Ovary (tissue), 9 donors: ENCODE measurements around the gene POU6F2. TPM values are rescaled to one million over a fixed set of nuclear protein-coding genes. Genes with fewer than 3 reads are reported as not detected.

Source experiments
- DNase-seq, 5 donors: peaks; one replicate each; pipeline ENCODE4 v3.0.0-alpha.2; 2019 to 2020
- H3K27ac ChIP-seq, 2 donors: fragments of 200-600 bp; one replicate each; pipeline versions ENCODE4 v1.5.1 to v1.8.0; 2019 to 2022
- H3K27me3 ChIP-seq: fragments of 200-600 bp; one replicate; pipeline ENCODE4 v1.8.0; 2022
- H3K36me3 ChIP-seq: fragments of 200-600 bp; sonication (generic); one replicate; pipeline ENCODE4 v1.5.1; 2019
- H3K4me1 ChIP-seq: one replicate; pipeline ENCODE4 v1.8.1; 2013; ENCODE audit warnings: mild to moderate bottlenecking, moderate library complexity; ENCODE audit not compliant: insufficient read depth
- H3K4me3 ChIP-seq: fragments of 200-600 bp; sonication (generic); one replicate; pipeline ENCODE4 v1.5.1; 2017
- H3K9me3 ChIP-seq, 2 donors: fragments of 200-600 bp in 1 of 2; sonication (generic) in 1 of 2; one replicate each; pipeline versions ENCODE4 v1.5.1 to v1.8.1; 2013 to 2019; ENCODE audit warnings: mild to moderate bottlenecking in 1 of 2, moderate library complexity in 1 of 2
- EP300 ChIP-seq: sonication (generic); formaldehyde crosslinking; IDR thresholded peaks from one replicate; pipeline ENCODE4 v1.6.1; 2017; ENCODE audit warnings: antibody characterized with exemption
- POLR2A ChIP-seq: fragments of 450-650 bp; IDR thresholded peaks from one replicate; pipeline ENCODE4 v1.6.1; 2017; ENCODE audit warnings: antibody characterized with exemption, mild to moderate bottlenecking, moderate library complexity
- WGBS, 3 donors: extraction: QIAGEN DNeasy Blood & Tissue Kit in 1 of 3; methylation state at CpG; one replicate each; pipeline versions ENCODE4 v1.1.5 to v1.1.7; 2013 to 2017; 5-methylcytosine and 5-hydroxymethylcytosine counted together
- intact Hi-C, 4 donors: fragments of 100-400 bp; cut with DNase I; formaldehyde crosslinking; loops; one replicate each; pipeline versions ENCODE4 v1.11.0 to v1.15.1; 2022 to 2023
- polyA plus RNA-seq, 2 donors: library from polyadenylated mRNA; stranded (reverse); fragments of 200-250 nt in 1 of 2; fragments of 350-450 nt in 1 of 2; fragmentation: Illumina TruSeq in 1 of 2; extraction: RNeasy Lipid Tissue Mini Kit (QIAGEN cat#74804) in 1 of 2; gene quantifications; one replicate each; pipeline ENCODE4 v1.2.3, GENCODE V29; 2013 to 2014
- total RNA-seq, 7 donors: library from RNA; depleted of rRNA in 2 of 7; stranded (reverse); fragments of >200 nt in 2 of 7; fragmentation: NEBNext Ultra II Directional in 3 of 7; extraction: Animal tissue kit (Norgen Biotek cat#: 25700) in 3 of 7; gene quantifications; one replicate each; pipeline versions ENCODE4 v1.1.0 to v1.2.4, GENCODE V29; 2016 to 2023
- TF ChIP-seq, protein P1 (sequence below), 3 donors: fragments of 450-650 bp in 2 of 3; fragments of 200-600 bp in 1 of 3; IDR thresholded peaks; one replicate each; pipeline versions ENCODE4 v1.5.1 to v1.8.0; 2016 to 2022; ENCODE audit warnings: antibody characterized with exemption in 3 of 3, mild to moderate bottlenecking in 1 of 3
- donor health status: DM: no; HTN: no; CAD: no; lungs with moderate emphysema.
- donor health status: DM: no; HTN: no; CAD: no.
- donor health status: Bipolar disorder and iron deficiency.
- donor health status: DM: yes; HTN: yes; CAD: no.
- donor health status: DM: no; HTN: no; CAD: no.
- donor health status: DM: yes; HTN: yes; CAD: no.

POU6F2 gene
- total and polyA plus RNA-seq, 9 donors, result 0.17 to 2.0 (median 0.61) TPM

GRCh38 chr7:39406467-39406866, 428.8 kb downstream of the POU6F2 start:
- H3K4me3 ChIP-seq, result no peak overlapping the region
- H3K4me1 ChIP-seq, result no peaks in the 10 kb centered on the region
- H3K27ac ChIP-seq, result no peak overlapping the region
- no peak for DNase-seq
- TF ChIP-seq, protein P1, sequence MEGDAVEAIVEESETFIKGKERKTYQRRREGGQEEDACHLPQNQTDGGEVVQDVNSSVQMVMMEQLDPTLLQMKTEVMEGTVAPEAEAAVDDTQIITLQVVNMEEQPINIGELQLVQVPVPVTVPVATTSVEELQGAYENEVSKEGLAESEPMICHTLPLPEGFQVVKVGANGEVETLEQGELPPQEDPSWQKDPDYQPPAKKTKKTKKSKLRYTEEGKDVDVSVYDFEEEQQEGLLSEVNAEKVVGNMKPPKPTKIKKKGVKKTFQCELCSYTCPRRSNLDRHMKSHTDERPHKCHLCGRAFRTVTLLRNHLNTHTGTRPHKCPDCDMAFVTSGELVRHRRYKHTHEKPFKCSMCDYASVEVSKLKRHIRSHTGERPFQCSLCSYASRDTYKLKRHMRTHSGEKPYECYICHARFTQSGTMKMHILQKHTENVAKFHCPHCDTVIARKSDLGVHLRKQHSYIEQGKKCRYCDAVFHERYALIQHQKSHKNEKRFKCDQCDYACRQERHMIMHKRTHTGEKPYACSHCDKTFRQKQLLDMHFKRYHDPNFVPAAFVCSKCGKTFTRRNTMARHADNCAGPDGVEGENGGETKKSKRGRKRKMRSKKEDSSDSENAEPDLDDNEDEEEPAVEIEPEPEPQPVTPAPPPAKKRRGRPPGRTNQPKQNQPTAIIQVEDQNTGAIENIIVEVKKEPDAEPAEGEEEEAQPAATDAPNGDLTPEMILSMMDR (IDR thresholded peaks at IDR 0.05), result no peak
- H3K27me3 ChIP-seq, result no peaks in the 10 kb centered on the region
- WGBS, 3 donors, result 76 to 84% (median 77%) methylated on average over 10 of the region's 10 CpGs
- no peaks in the 10 kb centered on the region for H3K9me3 ChIP-seq
- intact Hi-C loops, result no loop called here
- H3K36me3 ChIP-seq, result no peaks in the 10 kb centered on the region

DNA sequence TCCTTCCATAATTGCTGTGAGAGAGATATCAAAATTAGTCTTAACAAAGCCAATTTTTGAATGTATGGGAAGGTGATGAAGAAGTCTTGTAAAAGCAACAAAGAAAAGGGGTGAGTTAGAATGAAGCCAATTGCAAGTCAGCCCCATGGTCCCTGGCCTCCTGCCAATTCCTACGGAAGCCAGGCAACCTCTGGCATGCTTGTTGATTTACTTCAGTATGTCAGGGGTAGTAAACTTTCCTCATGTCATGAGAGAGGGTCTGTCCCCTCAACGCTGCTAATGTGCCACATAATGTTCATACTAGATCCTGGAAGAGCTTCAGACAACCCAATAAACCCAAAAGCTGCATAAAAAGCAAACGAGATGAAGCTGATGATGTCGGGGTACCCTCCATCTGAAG, 429.4 kb downstream of the POU6F2 start:
- Histone ChIP-seq H3K4me3 (no peak overlapping the region), H3K27ac (no peak overlapping the region), H3K36me3 (no peaks in the 10 kb centered on the region), H3K4me1 (no peaks in the 10 kb centered on the region), H3K27me3 (no peaks in the 10 kb centered on the region), H3K9me3 (no peaks in the 10 kb centered on the region)
- DNase-seq, result no peak
- intact Hi-C loops, result no loop called here
- no peak for TF ChIP-seq POLR2A
- TF ChIP-seq, protein P1 (IDR thresholded peaks at IDR 0.05), result no peak
- TF ChIP-seq EP300, result no peak
- 46 to 52% (median 50%) methylated on average over 4 of the region's 4 CpGs for WGBS, 3 donors

GRCh38 chr7:39407723-39408122, 430.0 kb downstream of the POU6F2 start:
- TF ChIP-seq EP300 (no peak), POLR2A (no peak)
- TF ChIP-seq, protein P1 (IDR thresholded peaks at IDR 0.05), result no peak

DNA sequence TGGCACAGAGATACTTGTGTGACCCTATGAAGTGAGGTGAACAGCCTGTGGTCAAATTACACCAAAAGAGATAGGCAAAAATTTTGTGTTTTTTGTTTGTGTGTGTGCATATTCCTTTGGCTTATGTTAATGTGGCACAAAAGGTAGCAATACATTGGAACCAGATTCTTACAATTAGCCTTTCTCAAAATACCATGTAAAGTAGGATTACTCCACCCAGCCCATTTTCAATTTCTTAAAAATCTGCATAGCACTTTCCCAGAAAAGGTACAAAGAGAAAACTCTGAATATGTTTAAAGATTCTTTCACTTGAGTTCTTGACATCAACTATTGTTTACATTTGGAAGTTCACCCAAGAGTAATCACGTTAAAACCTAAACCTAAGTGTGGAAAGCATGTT, 431.2 kb downstream of the POU6F2 start:
- intact Hi-C loops, result no loop called here

More at GRCh38 chr7:39407723-39408122, 430.0 kb downstream of the POU6F2 start:
- DNase-seq, result no peak
- Histone ChIP-seq H3K36me3 (no peaks in the 10 kb centered on the region), H3K9me3 (no peaks in the 10 kb centered on the region), H3K4me3 (no peak overlapping the region), H3K4me1 (no peaks in the 10 kb centered on the region), H3K27me3 (no peaks in the 10 kb centered on the region), H3K27ac (no peak overlapping the region)
- intact Hi-C loops, result no loop called here
- 53 to 72% (median 62%) methylated on average over 8 of the region's 8 CpGs for WGBS, 3 donors

More for the DNA sequence above, 431.2 kb downstream of the POU6F2 start:
- Histone ChIP-seq H3K27ac (no peak overlapping the region), H3K27me3 (no peaks in the 10 kb centered on the region), H3K36me3 (no peaks in the 10 kb centered on the region), H3K9me3 (no peaks in the 10 kb centered on the region), H3K4me3 (no peak overlapping the region), H3K4me1 (no peaks in the 10 kb centered on the region)
- DNase-seq, result no peak
- TF ChIP-seq, protein P1 (IDR thresholded peaks at IDR 0.05), result no peak
- no peak for TF ChIP-seq POLR2A
- TF ChIP-seq EP300, result no peak
- WGBS, 3 donors, result 47 to 63% (median 51%) methylated on average over 1 of the region's 1 CpG
